ENCODE measurements around the gene FKBP14. TPM values are rescaled to one million over a fixed set of nuclear protein-coding genes. Genes with fewer than 3 reads are reported as not detected.

FKBP14 gene, protein sequence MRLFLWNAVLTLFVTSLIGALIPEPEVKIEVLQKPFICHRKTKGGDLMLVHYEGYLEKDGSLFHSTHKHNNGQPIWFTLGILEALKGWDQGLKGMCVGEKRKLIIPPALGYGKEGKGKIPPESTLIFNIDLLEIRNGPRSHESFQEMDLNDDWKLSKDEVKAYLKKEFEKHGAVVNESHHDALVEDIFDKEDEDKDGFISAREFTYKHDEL
- total RNA-seq, result 10 to 100 TPM in 2 of 4 donors, 1 to 10 TPM in 2; 5.8 to 10.9 (median 9.1) TPM

DNA sequence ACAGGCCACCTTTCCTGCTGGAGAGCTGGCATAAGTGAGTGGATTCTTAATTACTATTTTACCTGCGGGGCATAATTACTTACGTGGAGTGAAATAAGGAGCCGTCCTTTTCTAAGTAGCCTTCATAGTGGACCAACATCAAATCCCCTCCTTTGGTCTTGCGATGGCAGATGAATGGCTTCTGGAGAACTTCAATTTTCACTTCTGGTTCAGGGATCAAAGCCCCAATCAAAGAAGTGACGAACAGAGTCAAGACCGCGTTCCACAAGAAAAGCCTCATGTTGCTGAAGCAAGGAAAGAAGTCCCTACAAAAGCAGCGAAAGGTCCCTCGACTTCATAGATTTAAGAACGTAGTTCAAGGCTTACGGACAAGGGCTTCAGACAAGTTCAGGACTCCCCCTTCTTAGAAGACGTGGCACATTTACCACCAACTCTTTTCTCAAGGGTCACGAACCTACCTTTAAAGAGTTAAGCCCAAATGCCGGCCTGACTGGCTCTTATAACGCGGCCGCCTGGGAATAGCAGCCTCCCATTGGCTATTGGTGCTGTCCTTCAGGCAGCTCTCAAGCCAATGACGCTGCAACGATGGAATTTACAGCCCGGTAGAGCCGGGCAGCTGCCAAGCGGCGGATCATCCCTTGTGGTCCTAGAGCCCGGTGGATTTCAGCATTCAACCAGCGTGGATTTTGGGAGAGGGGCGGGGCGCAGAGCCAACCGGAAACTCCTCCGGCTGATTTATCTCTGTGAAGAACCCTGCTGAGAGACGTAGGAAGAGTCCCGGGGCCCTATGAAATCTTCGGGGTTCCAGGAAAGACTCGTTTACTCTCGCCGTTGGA, at the start of gene FKBP14:
FKBP14 (minus strand) TSS at position 474 of the 836 bp plus-strand sequence; CDS start at position 280, 194 bp downstream.
- ATAC-seq (ENCODE audit: low FRiP score) (peak; percentile 97), DNase-seq (ENCODE audit: low spot score) (peak; percentile 80)
- TF ChIP-seq, protein P1, sequence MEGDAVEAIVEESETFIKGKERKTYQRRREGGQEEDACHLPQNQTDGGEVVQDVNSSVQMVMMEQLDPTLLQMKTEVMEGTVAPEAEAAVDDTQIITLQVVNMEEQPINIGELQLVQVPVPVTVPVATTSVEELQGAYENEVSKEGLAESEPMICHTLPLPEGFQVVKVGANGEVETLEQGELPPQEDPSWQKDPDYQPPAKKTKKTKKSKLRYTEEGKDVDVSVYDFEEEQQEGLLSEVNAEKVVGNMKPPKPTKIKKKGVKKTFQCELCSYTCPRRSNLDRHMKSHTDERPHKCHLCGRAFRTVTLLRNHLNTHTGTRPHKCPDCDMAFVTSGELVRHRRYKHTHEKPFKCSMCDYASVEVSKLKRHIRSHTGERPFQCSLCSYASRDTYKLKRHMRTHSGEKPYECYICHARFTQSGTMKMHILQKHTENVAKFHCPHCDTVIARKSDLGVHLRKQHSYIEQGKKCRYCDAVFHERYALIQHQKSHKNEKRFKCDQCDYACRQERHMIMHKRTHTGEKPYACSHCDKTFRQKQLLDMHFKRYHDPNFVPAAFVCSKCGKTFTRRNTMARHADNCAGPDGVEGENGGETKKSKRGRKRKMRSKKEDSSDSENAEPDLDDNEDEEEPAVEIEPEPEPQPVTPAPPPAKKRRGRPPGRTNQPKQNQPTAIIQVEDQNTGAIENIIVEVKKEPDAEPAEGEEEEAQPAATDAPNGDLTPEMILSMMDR (IDR thresholded peaks at IDR 0.05), result no peak

DNA sequence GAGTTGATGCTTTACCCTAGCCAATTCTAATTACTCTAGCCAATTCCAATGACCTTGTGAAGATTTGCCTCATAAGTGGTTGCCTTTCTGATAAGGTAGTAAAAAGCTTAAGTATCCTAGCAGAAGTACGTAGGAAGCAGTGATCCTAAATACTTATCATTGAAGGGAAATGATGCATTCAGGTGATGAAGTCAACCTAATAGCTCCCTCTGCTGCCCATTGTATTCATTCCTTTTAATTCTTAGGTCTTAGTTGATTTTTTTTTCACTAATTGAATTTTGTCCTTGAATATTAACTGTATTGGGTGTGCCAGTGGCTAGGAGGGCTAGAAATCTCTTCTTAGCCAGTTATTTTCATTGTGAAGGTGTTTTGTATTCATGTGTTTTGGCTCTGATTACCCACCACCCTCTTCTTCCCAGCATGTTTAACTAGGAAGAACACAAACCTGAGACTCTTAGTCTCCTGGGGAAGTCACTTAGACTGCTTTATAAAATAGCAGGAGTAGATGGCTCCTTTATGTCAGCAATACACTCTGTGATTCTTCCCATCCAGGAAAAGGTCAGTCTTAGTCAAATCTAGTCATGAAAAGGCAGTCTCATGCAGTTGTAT, 48.0 kb upstream of the FKBP14 start:
- peak; percentile 57 for ATAC-seq (ENCODE audit: low FRiP score)
- no peak for DNase-seq (ENCODE audit: low spot score)
- TF ChIP-seq, protein P1 (IDR thresholded peaks at IDR 0.05), result no peak

DNA sequence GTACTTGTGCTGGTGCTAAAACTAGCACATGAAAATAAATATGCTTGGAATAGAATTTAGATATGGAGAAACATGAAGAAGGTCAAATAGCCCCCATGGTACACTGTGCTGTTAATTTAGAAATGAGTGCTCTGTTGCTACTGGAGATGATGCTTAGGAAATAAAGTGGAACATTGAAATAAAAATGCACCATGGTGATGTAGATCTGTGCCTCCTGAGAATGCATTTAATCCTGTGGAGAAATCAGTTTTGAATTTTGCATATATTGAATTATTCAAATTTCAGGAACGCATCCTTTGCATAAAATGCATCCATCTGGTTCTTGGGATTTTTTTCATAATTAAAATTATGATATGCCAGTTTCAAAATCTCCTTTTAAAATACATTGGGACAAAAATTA, 46.2 kb upstream of the FKBP14 start:
- ATAC-seq (ENCODE audit: low FRiP score) (no peak), DNase-seq (ENCODE audit: low spot score) (no peak)
- TF ChIP-seq, protein P1 (IDR thresholded peaks at IDR 0.05), result no peak

DNA sequence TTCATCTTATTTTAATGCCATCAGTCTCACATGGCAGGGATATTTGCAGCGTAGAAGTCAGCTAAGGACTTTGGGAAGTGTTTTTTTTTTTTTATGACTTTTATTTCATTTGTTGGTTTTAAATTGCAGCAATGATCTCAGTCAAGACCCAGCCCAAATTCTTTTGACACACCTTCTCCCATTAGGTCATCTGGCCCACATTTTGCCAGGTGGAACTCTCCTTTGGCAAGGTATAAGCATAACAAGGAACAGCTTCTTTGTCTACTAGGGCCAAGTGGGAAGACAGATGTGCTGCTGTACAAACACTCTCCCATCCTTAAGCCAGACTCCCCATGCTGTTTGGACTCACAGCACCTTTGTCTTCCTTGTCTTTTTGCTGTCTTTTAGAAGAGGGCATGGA, 43.5 kb upstream of the FKBP14 start:
- TF ChIP-seq, protein P1 (IDR thresholded peaks at IDR 0.05), result no peak
- no peak for ATAC-seq (ENCODE audit: low FRiP score)
- no peak for DNase-seq (ENCODE audit: low spot score)

DNA sequence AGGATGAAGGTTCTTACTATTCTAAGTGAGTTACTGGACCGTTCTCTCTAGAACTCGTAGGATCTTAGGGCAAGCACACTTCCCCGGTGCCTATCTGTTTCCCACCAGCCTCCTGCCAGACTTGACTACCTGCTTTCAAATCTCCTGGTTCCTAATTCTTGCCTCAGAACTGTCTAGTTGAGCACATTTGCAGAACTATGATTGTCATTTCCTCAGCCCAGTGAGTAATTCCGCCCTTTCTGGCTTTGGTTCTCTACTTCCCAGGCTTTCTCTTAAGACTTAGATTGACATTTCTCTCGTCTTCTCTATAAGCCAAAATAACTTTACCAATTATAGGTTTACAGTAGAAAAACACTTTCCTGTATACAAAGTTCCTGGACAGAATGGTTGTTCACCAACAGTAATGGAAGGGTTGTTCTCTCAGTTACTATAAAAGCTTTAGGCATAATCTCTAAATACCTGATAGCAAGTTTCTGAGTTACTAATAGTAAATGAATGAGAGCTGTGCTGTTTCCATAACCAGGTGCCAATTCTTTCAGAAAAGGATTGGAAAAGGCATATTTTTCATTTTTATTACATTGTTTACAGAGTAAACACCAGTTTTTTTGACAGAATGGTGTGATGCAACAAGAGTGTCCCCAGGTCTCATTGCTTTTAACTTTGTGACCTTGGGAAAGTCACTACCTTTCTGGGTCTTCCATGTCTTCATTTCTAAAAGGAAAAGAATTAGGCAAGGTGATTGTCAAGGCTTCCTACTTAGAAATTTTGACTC, 42.8 kb upstream of the FKBP14 start:
- TF ChIP-seq, protein P1 (IDR thresholded peaks at IDR 0.05), result no peak
- DNase-seq (ENCODE audit: low spot score), result no peak
- no peak for ATAC-seq (ENCODE audit: low FRiP score)

DNA sequence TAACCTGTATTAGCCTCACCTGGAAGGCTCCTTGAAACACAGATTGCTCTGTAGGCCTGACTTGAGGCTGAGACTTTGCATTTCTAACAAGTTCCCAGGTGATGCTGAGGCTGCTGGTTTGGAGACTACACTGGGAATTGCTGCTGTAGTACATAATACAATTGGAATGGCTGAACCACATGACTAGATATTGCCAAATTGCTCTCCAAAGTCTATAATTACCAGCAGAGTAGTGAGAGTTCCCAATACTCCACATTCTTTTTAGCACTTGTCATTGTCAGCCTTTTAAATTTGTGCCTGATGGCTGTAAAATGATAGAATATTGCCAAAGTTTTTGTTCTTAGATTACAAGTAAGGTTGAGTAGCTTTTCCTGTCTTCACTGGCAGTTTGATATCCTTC, 41.6 kb upstream of the FKBP14 start:
- no peak for DNase-seq (ENCODE audit: low spot score)
- TF ChIP-seq, protein P1 (IDR thresholded peaks at IDR 0.05), result no peak
- peak; percentile 72 for ATAC-seq (ENCODE audit: low FRiP score)

Data from omental fat pad (tissue), 4 donors.